G401.6 (cell line): ENCODE results near the gene CRYBA1.
A peak's percentile ranks its signal among the peaks of the same experiment; 100 is the strongest.
"Not testable (repeated sequence)": the region's sequence is repeated elsewhere in the genome, so short reads cannot be mapped to it uniquely, and the experiment has no call there.

ENCODE experiments used
- FAIRE-seq: peaks from 2 replicates; lab custom pipeline; 2012; peaks lifted over from hg19 to GRCh38; lab: Jason Lieb, UNC

Gene CRYBA1

GRCh38 chr17:29246628-29247027 lies at the start of gene CRYBA1:
CRYBA1 (plus strand) TSS chr17:29246859; CDS start chr17:29246864, 5 bp downstream.
- no peak for FAIRE-seq

GRCh38 chr17:29197516-29198272 lies 49.0 kb upstream of the CRYBA1 start:
- FAIRE-seq, result no peak

- FAIRE-seq, result not testable (repeated sequence)
Observed at GRCh38 chr17:29204068-29204804, 42.4 kb upstream of the CRYBA1 start.

GRCh38 chr17:29205047-29205446 lies 41.6 kb upstream of the CRYBA1 start:
- no peak for FAIRE-seq

- no peak for FAIRE-seq
Observed at GRCh38 chr17:29207975-29208374, 38.7 kb upstream of the CRYBA1 start.

- no peak for FAIRE-seq
Observed at GRCh38 chr17:29209073-29209472, 37.6 kb upstream of the CRYBA1 start.

GRCh38 chr17:29210879-29211278 lies 35.8 kb upstream of the CRYBA1 start:
- FAIRE-seq, result no peak

GRCh38 chr17:29212094-29212631 lies 34.5 kb upstream of the CRYBA1 start:
- no peak for FAIRE-seq

GRCh38 chr17:29212681-29213121 lies 34.0 kb upstream of the CRYBA1 start:
- FAIRE-seq, result no peak

GRCh38 chr17:29214215-29215146 lies 32.2 kb upstream of the CRYBA1 start:
- no peak for FAIRE-seq

- no peak for FAIRE-seq
Observed at GRCh38 chr17:29215174-29215573, 31.5 kb upstream of the CRYBA1 start.

- no peak for FAIRE-seq
Observed at GRCh38 chr17:29215717-29216116, 30.9 kb upstream of the CRYBA1 start.

- FAIRE-seq, result no peak
Observed at GRCh38 chr17:29216181-29216580, 30.5 kb upstream of the CRYBA1 start.

GRCh38 chr17:29216856-29217255 lies 29.8 kb upstream of the CRYBA1 start:
- FAIRE-seq, result no peak

GRCh38 chr17:29219378-29220047 lies 27.1 kb upstream of the CRYBA1 start:
- peak; percentile 95 for FAIRE-seq

GRCh38 chr17:29221338-29221737 lies 25.3 kb upstream of the CRYBA1 start:
- FAIRE-seq, result not testable (repeated sequence)

GRCh38 chr17:29225396-29225795 lies 21.3 kb upstream of the CRYBA1 start:
- FAIRE-seq, result no peak

GRCh38 chr17:29233301-29233700 lies 13.4 kb upstream of the CRYBA1 start:
- no peak for FAIRE-seq

GRCh38 chr17:29234972-29235371 lies 11.7 kb upstream of the CRYBA1 start:
- FAIRE-seq, result not testable (repeated sequence)

GRCh38 chr17:29235904-29236303 lies 10.8 kb upstream of the CRYBA1 start:
- no peak for FAIRE-seq

GRCh38 chr17:29237476-29238132 lies 9.1 kb upstream of the CRYBA1 start:
- FAIRE-seq, result no peak
